HEK293 (cell line): ENCODE results near the gene GRB7.

ENCODE experiments used
- GLI2 ChIP-seq: fragments of 450-650 bp; formaldehyde crosslinking; IDR thresholded peaks from 2 replicates; pipeline ENCODE4; 2017; ENCODE audit warnings: missing biosample characterization, missing genetic modification characterization, low read depth, borderline replicate concordance
- GLI4 ChIP-seq: fragments of 450-650 bp; formaldehyde crosslinking; IDR thresholded peaks from 2 replicates; pipeline ENCODE4 v1.5.1; 2016; ENCODE audit warnings: missing biosample characterization, missing genetic modification characterization
- HOXC10 ChIP-seq: sonication (generic); formaldehyde crosslinking; IDR thresholded peaks from 2 replicates; pipeline ENCODE4 v1.8.1; 2023; ENCODE audit warnings: mild to moderate bottlenecking, missing genetic modification reagents
- OSR2 ChIP-seq: fragments of 450-650 bp; formaldehyde crosslinking; IDR thresholded peaks from 2 replicates; pipeline ENCODE4 v1.5.1; 2016; ENCODE audit warnings: missing biosample characterization, missing genetic modification characterization
- SCRT2 ChIP-seq: fragments of 450-650 bp; formaldehyde crosslinking; IDR thresholded peaks from 2 replicates; pipeline ENCODE4 v1.5.1; 2016; ENCODE audit warnings: missing biosample characterization, missing genetic modification characterization
- SP2 ChIP-seq: fragments of 450-650 bp; formaldehyde crosslinking; IDR thresholded peaks from 2 replicates; pipeline ENCODE4 v1.5.1; 2016; ENCODE audit warnings: missing biosample characterization, missing genetic modification characterization
- SP3 ChIP-seq: fragments of 450-650 bp; formaldehyde crosslinking; IDR thresholded peaks from 2 replicates; pipeline ENCODE4 v1.5.1; 2016; ENCODE audit warnings: missing biosample characterization, missing genetic modification characterization
- TRIM28 ChIP-seq: IDR thresholded peaks from 2 replicates; pipeline ENCODE4 v1.6.1; 2011; ENCODE audit warnings: low read length, control low read depth, borderline replicate concordance
- ZBTB1 ChIP-seq: fragments of 450-650 bp; formaldehyde crosslinking; IDR thresholded peaks from 2 replicates; pipeline ENCODE4 v1.5.1; 2016; ENCODE audit warnings: missing biosample characterization, missing genetic modification characterization
- ZBTB10 ChIP-seq: fragments of 450-650 bp; formaldehyde crosslinking; IDR thresholded peaks from 2 replicates; pipeline ENCODE4 v1.5.1; 2016; ENCODE audit warnings: missing biosample characterization, missing genetic modification characterization
- ZBTB7A ChIP-seq: fragments of 450-650 bp; formaldehyde crosslinking; IDR thresholded peaks from 2 replicates; pipeline ENCODE4 v1.5.1; 2016; ENCODE audit warnings: low read depth, missing biosample characterization, missing genetic modification characterization
- ZNF169 ChIP-seq: fragments of 450-650 bp; formaldehyde crosslinking; IDR thresholded peaks from 2 replicates; pipeline ENCODE4 v1.5.1; 2016; ENCODE audit warnings: missing biosample characterization, missing genetic modification characterization
- ZNF2 ChIP-seq: fragments of 450-650 bp; formaldehyde crosslinking; IDR thresholded peaks from 2 replicates; pipeline ENCODE4 v1.5.1; 2016; ENCODE audit warnings: missing biosample characterization, missing genetic modification characterization
- ZNF302 ChIP-seq: fragments of 450-650 bp; formaldehyde crosslinking; IDR thresholded peaks from 2 replicates; pipeline ENCODE4 v1.5.1; 2016; ENCODE audit warnings: missing biosample characterization, missing genetic modification characterization, low read depth
- ZNF324 ChIP-seq: fragments of 450-650 bp; formaldehyde crosslinking; IDR thresholded peaks from 2 replicates; pipeline ENCODE4 v1.5.1; 2016; ENCODE audit warnings: missing biosample characterization, missing genetic modification characterization
- ZNF354C ChIP-seq: fragments of 450-650 bp; formaldehyde crosslinking; IDR thresholded peaks from 2 replicates; pipeline ENCODE4 v1.5.1; 2016; ENCODE audit warnings: missing biosample characterization, missing genetic modification characterization, low read depth, borderline replicate concordance
- ZNF488 ChIP-seq: fragments of 450-650 bp; formaldehyde crosslinking; IDR thresholded peaks from 2 replicates; pipeline ENCODE4 v1.5.1; 2016; ENCODE audit warnings: missing biosample characterization, missing genetic modification characterization
- ZNF513 ChIP-seq: fragments of 450-650 bp; IDR thresholded peaks from 2 replicates; pipeline ENCODE4 v1.5.1; 2018; ENCODE audit warnings: missing biosample characterization, missing genetic modification characterization
- ZNF585B ChIP-seq: fragments of 450-650 bp; formaldehyde crosslinking; IDR thresholded peaks from 2 replicates; pipeline ENCODE4 v1.5.1; 2016; ENCODE audit warnings: missing biosample characterization, missing genetic modification characterization
- ZNF660 ChIP-seq: fragments of 450-650 bp; IDR thresholded peaks from 2 replicates; pipeline ENCODE4 v1.5.1; 2018; ENCODE audit warnings: missing biosample characterization, mild to moderate bottlenecking, missing genetic modification characterization
- ZNF791 ChIP-seq: fragments of 450-650 bp; formaldehyde crosslinking; IDR thresholded peaks from 2 replicates; pipeline ENCODE4 v1.5.1; 2016; ENCODE audit warnings: missing biosample characterization, missing genetic modification characterization
- ZSCAN4 ChIP-seq: fragments of 450-650 bp; formaldehyde crosslinking; IDR thresholded peaks from 2 replicates; pipeline ENCODE4 v1.5.1; 2017; ENCODE audit warnings: missing biosample characterization, missing genetic modification characterization
- ZXDB ChIP-seq: fragments of 450-650 bp; formaldehyde crosslinking; IDR thresholded peaks from 2 replicates; pipeline ENCODE4 v1.5.1; 2016; ENCODE audit warnings: missing biosample characterization, missing genetic modification characterization

GRB7 gene

GRCh38 chr17:39730095-39730921 lies 7.4 kb upstream of the GRB7 start, which contains the start of gene MIEN1 (continued):
- TF ChIP-seq ZNF791 (tag by site-specific recombination) (no peak), ZNF302 (tag by site-specific recombination) (no peak), ZSCAN4 (no peak), SCRT2 (tag by site-specific recombination) (no peak), ZNF169 (tag by site-specific recombination) (no peak), ZNF2 (tag by site-specific recombination) (0 out of 2 replicates have a peak, but pooled peaks have one; percentile 39), ZNF513 (tag by site-specific recombination) (no peak), GLI2 (tag by site-specific recombination) (no peak), SP2 (tag by site-specific recombination) (peak; percentile 79), ZXDB (tag by site-specific recombination) (peak; percentile 88), ZBTB7A (tag by site-specific recombination) (peak; percentile 88; the same call in 1 of the 2 replicates), ZNF354C (tag by site-specific recombination) (no peak), TRIM28 (no peak), ZNF660 (tag by site-specific recombination) (peak; percentile 65; the same call in 1 of the 2 replicates), GLI4 (tag by site-specific recombination) (no peak), ZNF324 (tag by site-specific recombination) (no peak; the same call in 1 of the 2 replicates), ZNF488 (tag by site-specific recombination) (no peak), ZBTB10 (tag by site-specific recombination) (peak; percentile 84), OSR2 (tag by site-specific recombination) (peak; percentile 38; the same call in 1 of the 2 replicates), ZBTB1 (tag by site-specific recombination) (no peak), HOXC10 (CRISPR knock-in tag) (no peak), ZNF585B (no peak), SP3 (tag by site-specific recombination) (peak; percentile 99)
